ENCODE data around the gene RNF222.

RNF222 gene

DNA sequence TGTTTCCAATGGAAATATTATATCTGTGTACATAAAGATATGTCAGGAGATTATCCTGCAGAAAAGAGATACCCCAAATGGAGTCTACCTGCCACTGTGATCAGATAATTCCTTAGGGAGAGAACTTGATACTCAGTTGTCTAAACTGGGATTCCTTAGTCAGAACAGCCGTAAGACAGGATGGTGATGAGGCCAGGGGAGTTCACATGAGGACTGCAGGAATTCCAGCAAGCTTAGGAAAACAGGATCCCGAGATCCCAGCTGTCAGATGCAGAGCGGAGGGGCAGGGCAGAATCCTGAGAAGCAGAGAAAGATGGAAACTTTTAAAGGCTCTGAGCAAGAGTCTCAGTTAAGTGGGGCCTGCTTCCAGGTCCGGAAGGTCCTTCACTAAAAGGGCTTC, 25.8 kb downstream of the RNF222 start:
- no peak for DNase-seq (ENCODE audit: low spot score)
- TF ChIP-seq, protein P1, sequence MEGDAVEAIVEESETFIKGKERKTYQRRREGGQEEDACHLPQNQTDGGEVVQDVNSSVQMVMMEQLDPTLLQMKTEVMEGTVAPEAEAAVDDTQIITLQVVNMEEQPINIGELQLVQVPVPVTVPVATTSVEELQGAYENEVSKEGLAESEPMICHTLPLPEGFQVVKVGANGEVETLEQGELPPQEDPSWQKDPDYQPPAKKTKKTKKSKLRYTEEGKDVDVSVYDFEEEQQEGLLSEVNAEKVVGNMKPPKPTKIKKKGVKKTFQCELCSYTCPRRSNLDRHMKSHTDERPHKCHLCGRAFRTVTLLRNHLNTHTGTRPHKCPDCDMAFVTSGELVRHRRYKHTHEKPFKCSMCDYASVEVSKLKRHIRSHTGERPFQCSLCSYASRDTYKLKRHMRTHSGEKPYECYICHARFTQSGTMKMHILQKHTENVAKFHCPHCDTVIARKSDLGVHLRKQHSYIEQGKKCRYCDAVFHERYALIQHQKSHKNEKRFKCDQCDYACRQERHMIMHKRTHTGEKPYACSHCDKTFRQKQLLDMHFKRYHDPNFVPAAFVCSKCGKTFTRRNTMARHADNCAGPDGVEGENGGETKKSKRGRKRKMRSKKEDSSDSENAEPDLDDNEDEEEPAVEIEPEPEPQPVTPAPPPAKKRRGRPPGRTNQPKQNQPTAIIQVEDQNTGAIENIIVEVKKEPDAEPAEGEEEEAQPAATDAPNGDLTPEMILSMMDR (IDR thresholded peaks at IDR 0.05; ENCODE audit: extremely low read depth, missing control alignments): no peak

GRCh38 chr17:8369944-8370343, 27.7 kb downstream of the RNF222 start:
- TF ChIP-seq, protein P1 (IDR thresholded peaks at IDR 0.05; ENCODE audit: extremely low read depth, missing control alignments): no peak
- DNase-seq (ENCODE audit: low spot score): no peak

- no peak for DNase-seq (ENCODE audit: low spot score)
- TF ChIP-seq, protein P1 (IDR thresholded peaks at IDR 0.05; ENCODE audit: extremely low read depth, missing control alignments): no peak
Observed at GRCh38 chr17:8368193-8368592, 29.4 kb downstream of the RNF222 start.

DNA sequence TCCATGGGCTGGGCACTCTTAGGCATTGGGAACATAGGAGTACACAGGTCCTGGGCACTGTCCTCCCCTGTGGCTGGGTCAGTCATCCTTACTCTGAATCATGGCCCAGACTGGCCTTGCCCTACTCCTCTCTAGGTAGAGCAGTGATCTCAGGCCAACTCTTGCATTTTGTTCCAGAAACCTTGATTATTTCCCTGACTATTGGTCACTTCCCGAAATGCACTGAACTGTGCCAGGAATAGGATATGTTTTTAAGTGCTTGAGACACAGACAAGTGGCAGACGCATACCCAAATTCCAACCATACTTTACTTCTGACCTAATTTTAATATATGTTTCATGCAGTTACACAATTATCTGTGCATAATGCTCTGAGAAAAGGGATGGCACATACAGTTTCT, 31.4 kb downstream of the RNF222 start:
- TF ChIP-seq, protein P1 (IDR thresholded peaks at IDR 0.05; ENCODE audit: extremely low read depth, missing control alignments): no peak
- peak; percentile 5 for DNase-seq (ENCODE audit: low spot score)

GRCh38 chr17:8365143-8365542, 32.5 kb downstream of the RNF222 start:
- TF ChIP-seq, protein P1 (IDR thresholded peaks at IDR 0.05; ENCODE audit: extremely low read depth, missing control alignments): no peak
- DNase-seq (ENCODE audit: low spot score): peak; percentile 1

DNA sequence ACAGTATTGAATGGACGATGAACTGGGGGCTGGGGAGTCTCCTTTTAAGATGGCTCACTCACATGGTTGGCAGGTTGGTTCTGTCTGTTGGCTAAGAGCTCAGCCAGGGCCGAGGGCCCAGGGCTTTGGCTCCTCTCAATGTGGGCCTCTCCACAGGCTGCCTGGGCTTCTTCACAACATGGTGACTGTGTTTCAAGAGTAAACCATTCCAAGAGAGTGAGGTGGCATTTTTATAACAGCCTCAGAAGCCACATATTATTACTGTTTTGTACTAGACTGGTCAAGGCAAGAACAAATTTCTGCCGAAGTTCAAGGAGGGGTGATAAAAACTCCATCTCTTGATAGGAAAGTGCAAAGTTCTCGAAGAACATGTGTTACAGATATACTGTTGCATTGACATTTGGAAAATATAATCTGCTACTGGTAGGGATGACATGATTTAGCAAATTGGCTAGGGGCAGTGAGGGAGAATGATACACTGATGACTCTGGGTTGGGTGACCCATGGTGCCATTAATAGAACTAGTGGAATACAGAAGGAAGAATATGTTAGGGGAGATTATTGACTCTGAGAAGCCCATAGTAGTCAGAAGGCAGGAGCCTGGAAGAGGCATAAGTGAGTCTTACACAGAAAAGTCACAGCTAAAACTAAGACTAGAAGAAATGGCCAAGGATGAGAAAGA, 34.8 kb downstream of the RNF222 start:
- DNase-seq (ENCODE audit: low spot score): no peak
- TF ChIP-seq, protein P1 (IDR thresholded peaks at IDR 0.05; ENCODE audit: extremely low read depth, missing control alignments): no peak

DNA sequence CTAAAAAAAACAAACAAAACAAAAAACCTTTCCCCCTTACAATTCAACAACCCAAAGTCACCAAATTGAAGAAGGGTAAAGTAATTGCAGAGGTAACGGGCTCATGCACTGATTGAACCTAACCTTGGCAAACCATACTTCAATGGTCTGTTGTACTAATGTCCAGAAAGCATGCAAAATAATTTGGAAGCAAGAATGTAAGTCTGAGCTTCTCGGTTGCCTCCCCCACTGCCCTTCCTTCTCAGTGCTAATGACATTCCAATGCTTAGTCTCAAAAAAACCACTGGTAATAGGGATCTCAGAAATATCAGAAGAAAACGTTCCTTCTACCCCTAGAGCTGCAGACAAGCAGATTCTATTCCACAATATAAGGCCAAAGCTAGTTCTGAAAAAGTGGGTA, 36.9 kb downstream of the RNF222 start:
- no peak for DNase-seq (ENCODE audit: low spot score)
- TF ChIP-seq, protein P1 (IDR thresholded peaks at IDR 0.05; ENCODE audit: extremely low read depth, missing control alignments): no peak
